Thoracic aorta (tissue), 2 donors: ENCODE results near the gene GNLY. TPM values are rescaled to one million over a fixed set of nuclear protein-coding genes. Genes with fewer than 3 reads are reported as not detected.

Experiments used
- ATAC-seq: fragments of 150-250 bp; one replicate; pipeline ENCODE4 v1.8.0; 2017; ENCODE audit warnings: low read depth; ENCODE audit not compliant: insufficient number of reproducible peaks, low FRiP score
- DNase-seq: peaks from one replicate; pipeline ENCODE4 v3.0.0-alpha.2; 2020; ENCODE audit warnings: low spot score
- H3K27ac ChIP-seq, 2 donors: fragments of 200-600 bp; sonication (generic); 1 replicate in 1 of 2; 2 replicates in 1 of 2; pipeline ENCODE4 v1.5.1; 2016; ENCODE audit warnings: mild to moderate bottlenecking in 2 of 2, moderate library complexity in 2 of 2
- H3K27me3 ChIP-seq: fragments of 200-600 bp; sonication (generic); replicated peaks from 2 replicates; pipeline ENCODE4 v1.6.0; 2016; ENCODE audit warnings: mild to moderate bottlenecking; ENCODE audit not compliant: insufficient read depth
- H3K36me3 ChIP-seq: fragments of 200-600 bp; sonication (generic); one replicate; pipeline ENCODE4 v1.5.1; 2016
- H3K4me1 ChIP-seq, 2 donors: fragments of 200-600 bp; sonication (generic); 1 replicate in 1 of 2; 2 replicates in 1 of 2; pipeline versions ENCODE4 v1.5.1 to v1.6.0; 2016; ENCODE audit warnings: low read depth in 2 of 2, mild to moderate bottlenecking in 1 of 2; ENCODE audit not compliant: control insufficient read depth in 1 of 2
- H3K4me3 ChIP-seq: fragments of 200-600 bp; sonication (generic); 2 replicates; pipeline ENCODE4 v1.5.1; 2016; ENCODE audit warnings: mild to moderate bottlenecking
- H3K9me3 ChIP-seq: fragments of 200-600 bp; sonication (generic); 2 replicates; pipeline ENCODE4 v1.5.1; 2016
- total RNA-seq, 2 donors: library from RNA; depleted of rRNA; stranded (reverse); fragments of >200 nt; gene quantifications; one replicate each; pipeline versions ENCODE4 v1.1.0 to v1.2.3, GENCODE V29; 2016
- TF ChIP-seq, protein P1 (sequence below): fragments of 200-600 bp; sonication (generic); IDR thresholded peaks from one replicate; pipeline ENCODE4 v1.5.1; 2019; ENCODE audit warnings: antibody characterized with exemption

Gene GNLY
- total RNA-seq, 2 donors from 2014 or later = 1.5 to 8.5 TPM

DNA sequence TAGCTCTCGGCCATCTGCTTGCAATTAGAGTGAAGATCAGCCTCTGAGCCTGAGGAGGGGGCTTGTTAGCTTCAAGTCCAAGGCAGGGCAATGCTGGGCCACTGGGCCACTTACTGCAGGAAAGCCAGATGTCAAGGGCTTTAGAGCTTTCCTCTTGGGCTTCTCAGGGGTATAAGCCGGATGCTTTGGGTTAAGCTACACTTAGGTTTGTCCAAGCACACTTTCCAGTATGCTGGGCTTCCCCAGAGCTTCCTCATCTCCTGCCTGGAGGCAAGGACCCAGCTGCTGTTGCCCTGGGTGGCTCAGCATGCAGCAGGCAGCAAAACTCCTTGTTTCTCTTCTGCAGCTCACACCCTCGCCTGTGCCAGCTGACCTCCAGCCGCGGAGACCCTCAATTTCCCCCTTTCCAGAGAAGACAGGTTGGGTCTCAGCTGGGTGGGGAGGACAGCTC lies 30.6 kb downstream of the GNLY start:
- H3K4me3 ChIP-seq = no peak overlapping the region
- DNase-seq = no peak
- peaks cover 0 to 18% of the 10 kb centered on the region in 2 donors for H3K4me1 ChIP-seq
- H3K27ac ChIP-seq = no peak overlapping the region
- no peaks in the 10 kb centered on the region for H3K27me3 ChIP-seq
- no peaks in the 10 kb centered on the region for H3K36me3 ChIP-seq
- ATAC-seq = no peak
- TF ChIP-seq, protein P1, sequence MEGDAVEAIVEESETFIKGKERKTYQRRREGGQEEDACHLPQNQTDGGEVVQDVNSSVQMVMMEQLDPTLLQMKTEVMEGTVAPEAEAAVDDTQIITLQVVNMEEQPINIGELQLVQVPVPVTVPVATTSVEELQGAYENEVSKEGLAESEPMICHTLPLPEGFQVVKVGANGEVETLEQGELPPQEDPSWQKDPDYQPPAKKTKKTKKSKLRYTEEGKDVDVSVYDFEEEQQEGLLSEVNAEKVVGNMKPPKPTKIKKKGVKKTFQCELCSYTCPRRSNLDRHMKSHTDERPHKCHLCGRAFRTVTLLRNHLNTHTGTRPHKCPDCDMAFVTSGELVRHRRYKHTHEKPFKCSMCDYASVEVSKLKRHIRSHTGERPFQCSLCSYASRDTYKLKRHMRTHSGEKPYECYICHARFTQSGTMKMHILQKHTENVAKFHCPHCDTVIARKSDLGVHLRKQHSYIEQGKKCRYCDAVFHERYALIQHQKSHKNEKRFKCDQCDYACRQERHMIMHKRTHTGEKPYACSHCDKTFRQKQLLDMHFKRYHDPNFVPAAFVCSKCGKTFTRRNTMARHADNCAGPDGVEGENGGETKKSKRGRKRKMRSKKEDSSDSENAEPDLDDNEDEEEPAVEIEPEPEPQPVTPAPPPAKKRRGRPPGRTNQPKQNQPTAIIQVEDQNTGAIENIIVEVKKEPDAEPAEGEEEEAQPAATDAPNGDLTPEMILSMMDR = no peak
- H3K9me3 ChIP-seq = no peaks in the 10 kb centered on the region

DNA sequence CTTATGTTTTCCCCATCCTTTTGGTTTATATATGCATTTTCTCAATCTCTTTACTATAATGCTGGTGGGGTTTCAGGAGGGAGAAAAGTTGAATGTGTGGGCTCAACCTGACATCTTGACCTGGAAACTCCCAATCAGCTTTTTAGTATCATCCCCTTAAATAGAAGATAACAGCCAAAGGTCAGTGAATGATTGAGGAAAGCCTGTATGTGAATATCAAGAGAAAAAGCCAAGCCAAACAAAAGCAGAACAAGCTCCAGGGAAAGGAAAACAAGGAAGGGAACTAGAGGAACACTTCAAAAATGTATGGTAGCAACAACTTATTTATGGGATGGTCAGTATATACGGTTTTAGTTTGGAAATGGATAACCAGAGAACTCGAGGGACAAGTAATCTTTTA lies 31.3 kb downstream of the GNLY start:
- Histone ChIP-seq H3K36me3 (no peaks in the 10 kb centered on the region), H3K9me3 (no peaks in the 10 kb centered on the region)
- TF ChIP-seq, protein P1 = no peak

DNA sequence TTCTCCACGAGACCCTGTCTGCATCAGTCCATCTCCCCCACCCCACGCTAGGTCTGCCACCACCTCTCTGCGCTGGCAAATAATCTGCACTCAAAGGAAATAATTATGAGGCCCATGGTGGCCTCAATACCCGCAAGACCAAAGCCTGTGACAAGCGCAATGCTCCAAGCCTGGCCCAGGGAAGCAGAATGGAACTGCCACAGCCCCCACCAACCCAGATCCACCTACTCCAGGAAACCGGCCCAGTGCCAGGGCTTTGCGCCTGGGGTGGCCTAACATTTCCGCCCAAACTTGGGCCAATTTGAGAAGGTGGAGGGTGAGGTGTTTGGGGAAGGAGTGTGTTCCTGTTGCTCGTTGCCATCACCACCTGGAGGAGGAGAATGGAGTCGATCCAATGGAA lies 33.6 kb downstream of the GNLY start:
- Histone ChIP-seq H3K9me3 (no peaks in the 10 kb centered on the region), H3K27ac (no peak overlapping the region), H3K4me1 (peaks cover 0 to 18% of the 10 kb centered on the region in 2 donors), H3K36me3 (no peaks in the 10 kb centered on the region), H3K27me3 (no peaks in the 10 kb centered on the region), H3K4me3 (no peak overlapping the region)
- ATAC-seq = no peak
- DNase-seq = no peak
- TF ChIP-seq, protein P1 = no peak

More for the DNA sequence above, 31.3 kb downstream of the GNLY start:
- Histone ChIP-seq H3K27ac (no peak overlapping the region), H3K27me3 (no peaks in the 10 kb centered on the region), H3K4me1 (peaks cover 0 to 18% of the 10 kb centered on the region in 2 donors), H3K4me3 (no peak overlapping the region)
- ATAC-seq (no peak), DNase-seq (no peak)

DNA sequence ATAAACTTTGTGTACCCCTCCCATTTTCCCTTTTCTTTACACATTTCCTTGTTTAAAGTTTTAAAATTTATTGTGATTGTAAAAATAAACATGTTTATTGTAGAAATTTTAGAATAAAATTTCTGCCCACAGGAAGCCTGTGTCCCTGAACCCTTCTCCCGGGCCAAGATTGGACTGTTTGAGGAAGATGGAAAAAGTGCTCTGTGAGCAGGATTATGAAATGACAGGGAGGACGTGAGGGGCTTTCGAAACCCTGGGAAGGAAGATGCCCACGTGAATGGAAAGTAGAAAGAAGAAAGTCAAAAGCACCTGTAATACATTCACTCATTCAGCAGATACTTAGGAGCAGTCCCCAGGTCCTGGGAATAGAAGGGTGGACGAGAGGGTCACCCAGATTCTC lies 34.2 kb downstream of the GNLY start:
- ATAC-seq (no peak), DNase-seq (no peak)
- TF ChIP-seq, protein P1 = no peak
- Histone ChIP-seq H3K27ac (no peak overlapping the region), H3K27me3 (no peaks in the 10 kb centered on the region), H3K9me3 (no peaks in the 10 kb centered on the region), H3K4me3 (no peak overlapping the region), H3K36me3 (no peaks in the 10 kb centered on the region), H3K4me1 (peaks cover 0 to 18% of the 10 kb centered on the region in 2 donors)

DNA sequence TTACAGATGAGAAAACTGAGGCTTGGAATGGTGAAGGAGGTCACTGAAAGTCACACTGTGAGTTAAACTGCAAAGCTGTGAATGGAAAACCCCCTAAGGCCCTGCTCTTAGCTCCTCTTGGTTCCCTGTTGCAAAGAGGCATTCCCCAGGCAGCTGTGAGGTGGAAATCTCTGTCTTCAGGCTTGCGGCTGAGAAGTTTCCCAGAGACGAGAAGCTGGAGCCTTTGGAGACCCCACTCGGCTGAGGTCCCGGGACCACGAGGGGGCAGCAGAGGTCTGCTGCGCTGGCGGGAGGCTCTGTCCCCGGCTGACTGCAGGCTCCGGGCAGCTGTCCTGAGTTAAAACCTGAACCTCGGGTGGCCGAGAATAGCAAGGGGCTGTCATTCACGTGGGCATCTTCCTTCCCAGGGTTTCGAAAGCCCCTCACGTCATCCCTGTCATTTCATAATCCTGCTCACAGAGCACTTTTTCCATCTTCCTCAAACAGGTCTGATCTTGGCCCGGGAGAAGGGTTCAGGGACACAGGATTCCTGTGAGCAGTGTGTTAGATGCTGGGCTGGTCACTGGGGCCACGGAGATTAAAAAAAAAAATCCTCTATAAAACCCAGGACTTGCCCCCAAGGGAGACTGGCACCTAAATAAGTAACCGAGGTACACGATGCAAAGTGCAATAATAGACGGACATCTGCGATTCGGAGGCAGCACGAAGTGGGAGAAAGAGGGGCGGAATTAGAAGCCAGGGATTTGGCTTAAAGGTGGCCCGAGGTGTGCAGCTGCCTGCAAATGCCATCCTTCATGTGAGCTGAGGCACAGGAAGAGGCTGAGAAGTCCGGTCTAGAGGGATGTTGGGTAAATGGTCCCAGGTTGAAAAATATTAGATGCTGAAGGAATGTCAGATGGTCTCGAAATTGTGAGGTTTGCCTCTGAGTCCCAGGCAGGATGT lies 35.0 kb downstream of the GNLY start:
- peaks cover 0 to 25% of the 10 kb centered on the region in 2 donors for H3K4me1 ChIP-seq
- H3K27me3 ChIP-seq = no peaks in the 10 kb centered on the region
- DNase-seq = peak; percentile 60
- H3K36me3 ChIP-seq = no peaks in the 10 kb centered on the region
- TF ChIP-seq, protein P1 = peak; percentile 96
- peak; percentile 69 for ATAC-seq
- no peaks in the 10 kb centered on the region for H3K9me3 ChIP-seq
- peak overlapping the region; percentile 18 for H3K4me3 ChIP-seq
- H3K27ac ChIP-seq = peak overlapping the region in 1 of 2 donors; percentile 45
